Measurements from ENCODE around the gene DRICH1.
"Not testable (repeated sequence)": the region's sequence is repeated elsewhere in the genome, so short reads cannot be mapped to it uniquely, and the experiment has no call there.

The DRICH1 gene

DNA sequence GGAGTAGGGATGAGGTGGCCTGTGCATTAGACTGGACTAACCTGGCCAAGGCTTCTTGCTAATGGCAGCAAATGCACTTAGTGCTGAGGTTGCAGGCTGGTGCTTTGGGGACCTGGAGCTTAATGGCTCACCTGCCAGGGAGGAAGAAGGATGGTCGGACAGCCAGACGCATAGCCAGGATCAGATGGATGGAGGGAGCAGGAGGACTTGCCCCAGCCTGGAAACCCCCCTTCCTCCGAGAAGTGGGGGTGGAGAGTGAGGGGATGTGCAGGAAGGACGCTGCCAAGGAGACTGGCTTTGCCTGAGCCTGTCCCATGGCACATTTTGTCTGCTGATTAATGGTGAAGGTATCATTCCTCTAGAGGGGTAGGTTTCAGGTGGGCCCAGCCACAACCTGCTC, 69.9 kb downstream of the DRICH1 start:
- no peak overlapping the region for H3K4me3 ChIP-seq (ENCODE audit: low read depth, low read length)
- no peak for DNase-seq (ENCODE audit: low read depth)
- TF ChIP-seq, protein P1, sequence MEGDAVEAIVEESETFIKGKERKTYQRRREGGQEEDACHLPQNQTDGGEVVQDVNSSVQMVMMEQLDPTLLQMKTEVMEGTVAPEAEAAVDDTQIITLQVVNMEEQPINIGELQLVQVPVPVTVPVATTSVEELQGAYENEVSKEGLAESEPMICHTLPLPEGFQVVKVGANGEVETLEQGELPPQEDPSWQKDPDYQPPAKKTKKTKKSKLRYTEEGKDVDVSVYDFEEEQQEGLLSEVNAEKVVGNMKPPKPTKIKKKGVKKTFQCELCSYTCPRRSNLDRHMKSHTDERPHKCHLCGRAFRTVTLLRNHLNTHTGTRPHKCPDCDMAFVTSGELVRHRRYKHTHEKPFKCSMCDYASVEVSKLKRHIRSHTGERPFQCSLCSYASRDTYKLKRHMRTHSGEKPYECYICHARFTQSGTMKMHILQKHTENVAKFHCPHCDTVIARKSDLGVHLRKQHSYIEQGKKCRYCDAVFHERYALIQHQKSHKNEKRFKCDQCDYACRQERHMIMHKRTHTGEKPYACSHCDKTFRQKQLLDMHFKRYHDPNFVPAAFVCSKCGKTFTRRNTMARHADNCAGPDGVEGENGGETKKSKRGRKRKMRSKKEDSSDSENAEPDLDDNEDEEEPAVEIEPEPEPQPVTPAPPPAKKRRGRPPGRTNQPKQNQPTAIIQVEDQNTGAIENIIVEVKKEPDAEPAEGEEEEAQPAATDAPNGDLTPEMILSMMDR (IDR thresholded peaks at IDR 0.05; ENCODE audit: insufficient read depth, low read depth, low read length, missing control alignments), result no peak

DNA sequence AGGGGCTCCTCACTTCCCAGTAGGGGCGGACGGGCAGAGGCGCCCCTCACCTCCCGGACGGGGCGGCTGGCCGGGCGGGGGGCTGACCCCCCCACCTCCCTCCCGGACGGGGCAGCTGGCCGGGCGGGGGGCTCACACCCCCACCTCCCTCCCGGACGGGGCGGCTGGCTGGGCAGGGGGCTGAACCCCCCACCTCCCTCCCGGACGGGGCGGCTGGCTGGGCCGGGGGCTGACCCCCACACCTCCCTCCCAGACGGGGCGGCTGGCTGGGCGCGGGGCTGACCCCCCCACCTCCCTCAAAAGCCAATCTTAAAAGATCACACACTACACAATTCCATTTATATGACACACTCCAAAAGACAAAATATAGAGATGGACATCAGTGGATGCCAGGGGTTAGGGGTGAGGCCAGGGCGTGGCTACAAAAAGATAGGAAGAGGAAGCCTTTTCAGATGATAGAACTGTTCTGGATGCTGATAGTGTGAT, 71.1 kb downstream of the DRICH1 start:
- DNase-seq (ENCODE audit: low read depth); H3K4me3 ChIP-seq (ENCODE audit: low read depth, low read length): not testable (repeated sequence)

DNA sequence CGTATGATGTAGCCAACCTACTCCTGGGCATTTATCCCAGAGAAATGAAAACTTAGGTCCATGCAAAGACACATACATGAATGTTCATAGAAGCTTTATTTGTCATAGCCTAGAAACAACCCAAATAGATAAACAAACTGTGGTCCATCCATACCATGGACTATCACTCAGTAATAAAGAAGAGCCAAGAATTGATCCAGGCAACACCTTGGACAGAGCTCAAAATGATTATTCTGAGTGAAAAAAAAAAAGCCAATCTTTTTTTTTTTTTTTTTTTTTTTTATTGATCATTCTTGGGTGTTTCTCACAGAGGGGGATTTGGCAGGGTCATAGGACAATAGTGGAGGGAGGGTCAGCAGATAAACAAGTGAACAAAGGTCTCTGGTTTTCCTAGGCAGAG, 71.9 kb downstream of the DRICH1 start:
- H3K4me3 ChIP-seq (ENCODE audit: low read depth, low read length), result not testable (repeated sequence)

More for the DNA sequence above, 71.9 kb downstream of the DRICH1 start:
- not testable (repeated sequence) for DNase-seq (ENCODE audit: low read depth)
